Measurements from ENCODE around the gene KCNQ1.

GRCh38 chr11:2587976-2588748 is 143.4 kb downstream of the KCNQ1 start:
- TF ChIP-seq EZH2 (IDR thresholded peaks at IDR 0.05; ENCODE audit: low read length) (no peak), CTCF (optimal IDR thresholded peaks at IDR 0.05 in 1 of 3, IDR thresholded peaks at IDR 0.05 in 1 of 3, conservative IDR thresholded peaks at IDR 0.05 in 1 of 3; ENCODE audit: extremely low read depth in 1 of 3, insufficient read depth in 2 of 3, low read length in 3 of 3) (no peak)

All from keratinocyte (primary cell).